GM18867 (cell line): ENCODE results near the gene ZBTB21.

ENCODE experiments used
- ATAC-seq: cut with Tn5 transposase; IDR thresholded peaks from one replicate; pipeline ENCODE4 v1.9.1; 2021; ENCODE audit warnings: mild to moderate bottlenecking, moderate library complexity; ENCODE audit not compliant: unreplicated experiment

ZBTB21 gene

GRCh38 chr21:42021371-42022090, 11.4 kb upstream of the ZBTB21 start:
- ATAC-seq: no peak

GRCh38 chr21:42019706-42020105, 9.5 kb upstream of the ZBTB21 start:
- ATAC-seq: no peak

- ATAC-seq: no peak
Observed at GRCh38 chr21:42019101-42019605, 9.0 kb upstream of the ZBTB21 start.

DNA sequence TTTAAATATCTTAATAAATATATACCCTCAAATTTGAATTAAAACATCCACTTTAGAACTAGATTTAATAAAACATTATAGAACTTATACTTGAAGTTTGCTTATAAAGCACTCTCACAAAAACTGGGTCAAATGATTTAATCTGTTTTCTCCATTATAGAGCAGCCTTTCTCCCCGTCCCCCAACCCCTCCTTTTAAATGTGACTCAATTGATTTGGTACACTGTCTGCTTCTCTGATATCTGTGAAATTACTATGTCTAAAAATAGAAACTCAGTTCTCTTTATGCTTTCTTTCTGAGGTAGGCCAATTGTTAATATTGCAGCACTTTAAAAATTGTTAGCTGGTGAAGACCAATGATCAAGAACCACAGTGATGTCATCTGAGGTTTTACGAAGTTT, 6.9 kb upstream of the ZBTB21 start:
- ATAC-seq: no peak

GRCh38 chr21:42016364-42016985, 6.3 kb upstream of the ZBTB21 start:
- no peak for ATAC-seq

DNA sequence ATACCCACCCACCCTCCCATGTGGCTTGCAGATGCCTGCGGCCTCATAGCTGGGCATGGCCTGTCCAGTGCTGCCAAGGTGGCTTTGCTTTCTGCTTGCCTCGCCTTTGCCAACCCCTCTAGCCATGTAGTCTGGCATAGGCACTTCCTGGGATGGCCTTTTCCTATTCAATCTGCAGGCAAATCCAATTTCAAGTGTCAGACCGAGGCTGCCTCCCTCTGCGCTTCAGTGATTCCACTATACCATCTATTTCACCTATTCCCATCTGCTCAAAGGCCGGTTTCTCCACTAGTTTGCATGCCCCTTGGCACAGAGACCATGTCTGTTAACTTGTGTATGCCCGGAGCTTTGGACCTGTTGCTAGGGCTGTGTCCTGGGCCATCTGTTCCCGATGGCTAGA, 3.8 kb upstream of the ZBTB21 start:
- no peak for ATAC-seq

DNA sequence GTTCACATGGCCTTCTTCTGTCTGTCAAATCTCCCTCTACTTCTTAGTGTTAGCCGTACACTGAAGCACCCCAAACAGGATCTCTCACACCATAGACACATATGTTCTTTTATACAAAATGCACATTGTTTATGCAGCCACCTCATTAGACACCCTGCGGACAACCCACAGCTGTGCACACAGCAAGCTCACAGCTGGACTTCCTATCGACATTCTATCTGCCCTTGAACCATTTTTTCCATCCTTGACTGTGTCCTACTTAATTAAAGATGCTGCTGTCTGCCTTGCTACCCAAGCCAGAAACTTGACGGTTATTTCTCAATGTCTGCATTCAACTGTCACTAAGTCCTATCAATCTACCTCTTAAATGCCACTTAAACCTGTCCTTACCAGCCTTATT, 3.2 kb upstream of the ZBTB21 start:
- no peak for ATAC-seq

GRCh38 chr21:42012763-42013329, 2.7 kb upstream of the ZBTB21 start:
- no peak for ATAC-seq

- no peak for ATAC-seq
Observed at GRCh38 chr21:42012344-42012743, 2.2 kb upstream of the ZBTB21 start.

DNA sequence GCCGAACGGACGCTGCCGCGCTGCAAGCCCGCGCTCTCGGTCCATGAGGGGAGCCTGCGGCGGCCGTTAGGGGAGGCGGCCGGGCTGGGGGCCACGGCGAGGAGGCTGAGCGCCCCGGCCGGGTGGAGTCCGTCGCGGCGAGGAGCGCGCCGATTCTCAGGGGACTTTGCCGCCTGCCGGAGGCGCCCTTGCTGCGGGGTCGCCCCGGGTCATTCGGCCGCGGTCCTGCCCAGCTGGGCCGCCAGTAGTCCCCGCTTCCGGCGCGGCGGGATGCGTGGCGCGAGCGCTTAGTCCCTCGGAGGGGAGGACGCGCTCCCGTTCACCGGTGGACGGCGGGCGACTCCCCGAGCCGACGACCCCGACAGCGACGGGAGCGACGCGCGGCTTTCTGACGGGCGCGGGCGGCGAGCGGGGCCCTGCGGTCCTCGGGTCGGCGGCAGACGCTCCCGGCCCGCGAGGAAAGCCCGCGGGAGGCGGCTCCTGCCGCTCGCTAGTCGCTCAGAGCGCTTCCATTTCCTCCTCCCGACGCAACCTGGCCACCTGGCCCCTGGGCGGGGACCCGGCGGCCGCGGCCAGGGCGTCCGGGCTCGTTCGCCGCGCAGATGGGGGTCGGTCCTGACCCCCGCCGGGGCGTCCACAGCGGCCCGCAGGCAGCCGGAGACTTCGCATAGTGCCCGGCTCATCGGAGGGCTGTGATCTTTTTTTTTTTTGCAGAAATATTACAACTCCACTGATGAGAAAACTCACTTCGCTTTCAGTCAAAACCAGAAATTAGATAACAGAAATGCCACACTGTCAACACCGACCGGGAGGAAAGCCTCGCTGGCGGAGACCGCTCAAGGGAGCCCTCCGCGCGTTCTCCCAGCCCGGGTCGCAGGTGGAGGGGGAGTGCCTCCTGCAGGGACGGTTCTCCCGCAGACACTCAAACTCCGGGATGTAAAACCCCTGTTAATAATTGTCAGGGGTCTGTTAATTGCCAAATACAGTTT, 641 bp upstream of the ZBTB21 start:
- peak; percentile 17 for ATAC-seq

DNA sequence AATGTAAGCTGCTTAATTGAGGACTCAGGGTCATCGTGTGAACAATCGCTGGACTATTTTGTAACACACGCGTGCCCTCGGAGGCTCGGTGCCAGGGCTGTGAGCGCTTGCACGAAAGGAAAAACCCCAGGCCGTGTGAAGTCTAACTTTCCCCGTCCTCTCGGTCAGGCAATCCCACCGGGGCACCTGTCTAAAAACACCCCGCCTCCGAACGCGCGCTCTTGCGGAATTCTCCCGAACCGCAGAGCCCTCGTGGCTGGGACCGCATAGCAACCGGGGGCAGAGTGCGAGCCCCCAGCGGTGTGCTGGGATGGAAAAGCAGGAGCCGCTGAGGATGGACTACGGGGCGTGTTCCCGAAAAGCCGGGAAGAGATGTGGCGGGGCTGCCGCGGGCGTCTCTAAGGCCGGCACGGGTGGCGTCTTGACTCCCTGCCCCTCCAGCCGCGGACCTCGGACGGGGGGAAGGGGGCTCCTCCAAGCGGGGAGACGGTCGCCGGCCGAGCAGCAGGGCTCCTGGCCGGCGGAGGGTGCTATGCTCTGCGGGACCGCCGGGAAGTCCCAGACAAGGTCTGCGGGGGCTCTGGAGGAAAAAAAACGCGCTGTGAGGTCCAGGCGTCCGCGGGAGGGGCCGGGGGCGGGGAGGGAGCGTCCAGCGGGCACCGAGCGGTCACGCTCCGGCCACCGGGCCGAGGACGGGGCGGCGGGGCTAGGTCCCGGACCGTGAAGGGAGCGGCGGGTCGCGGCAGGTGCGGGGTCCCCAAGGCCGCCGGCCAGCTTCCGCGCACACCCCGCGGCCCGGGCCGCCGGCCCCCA, 936 bp downstream of the ZBTB21 start:
- ATAC-seq: peak; percentile 19

GRCh38 chr21:42007356-42007940, 2.7 kb downstream of the ZBTB21 start:
- ATAC-seq: no peak

- no peak for ATAC-seq
Observed at GRCh38 chr21:42006765-42007164, 3.4 kb downstream of the ZBTB21 start.

DNA sequence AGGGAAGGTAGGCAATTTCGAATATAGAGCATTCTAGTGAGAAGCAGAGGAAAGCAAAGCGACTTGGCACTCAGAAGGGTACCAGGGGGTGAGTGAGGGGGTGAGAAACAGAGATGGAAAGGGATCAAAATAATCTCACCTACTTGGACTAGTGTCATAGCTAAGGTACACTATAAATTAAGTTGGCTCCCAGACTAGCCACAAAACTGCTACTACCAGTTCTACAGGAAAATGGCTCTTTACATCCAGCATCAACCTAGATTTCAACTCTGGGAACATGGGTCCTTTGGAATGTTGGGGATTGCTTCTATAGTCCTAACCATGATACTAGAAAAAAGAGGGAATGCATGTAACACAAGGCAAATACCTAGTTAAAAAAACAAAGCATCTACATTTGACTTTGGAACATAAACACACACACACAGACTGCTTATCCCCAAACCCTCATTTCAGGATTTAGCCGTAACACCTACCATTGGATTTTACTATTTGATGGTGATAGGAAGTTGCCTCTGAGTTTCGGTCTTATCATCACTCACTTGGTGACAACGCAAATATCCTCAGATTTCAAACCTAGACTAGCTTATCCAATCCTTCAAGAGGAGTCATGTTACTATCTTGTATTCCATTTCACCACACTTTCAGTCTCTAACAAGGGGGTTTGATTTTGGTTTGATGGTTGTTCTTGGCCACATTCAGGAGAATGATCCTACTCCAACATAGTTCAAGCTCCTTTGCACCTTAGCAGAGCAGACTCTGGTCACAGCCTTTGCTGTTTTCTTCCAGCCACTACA, 5.6 kb downstream of the ZBTB21 start:
- no peak for ATAC-seq

GRCh38 chr21:42003051-42003461, 7.1 kb downstream of the ZBTB21 start:
- no peak for ATAC-seq

GRCh38 chr21:42002421-42002958, 7.7 kb downstream of the ZBTB21 start:
- peak; percentile 81 for ATAC-seq

DNA sequence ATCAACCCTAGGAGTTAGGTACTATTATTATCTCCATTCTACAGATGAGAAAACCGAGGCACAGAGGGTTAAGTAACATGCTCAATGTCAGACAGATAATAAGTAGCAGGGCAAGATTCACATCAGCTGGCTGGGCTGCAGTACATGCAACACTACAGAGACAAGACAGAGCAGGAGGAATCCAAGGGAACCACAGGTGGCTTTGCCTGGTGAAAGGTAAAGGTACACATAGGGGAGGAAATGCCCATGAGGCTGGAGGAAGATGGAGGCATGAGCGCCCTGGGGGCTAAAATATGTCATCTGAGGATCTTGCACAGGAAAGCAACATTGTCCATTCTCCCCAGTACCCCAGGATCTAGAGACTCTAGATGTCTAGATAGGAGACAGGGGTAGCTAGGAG, 8.4 kb downstream of the ZBTB21 start:
- no peak for ATAC-seq

DNA sequence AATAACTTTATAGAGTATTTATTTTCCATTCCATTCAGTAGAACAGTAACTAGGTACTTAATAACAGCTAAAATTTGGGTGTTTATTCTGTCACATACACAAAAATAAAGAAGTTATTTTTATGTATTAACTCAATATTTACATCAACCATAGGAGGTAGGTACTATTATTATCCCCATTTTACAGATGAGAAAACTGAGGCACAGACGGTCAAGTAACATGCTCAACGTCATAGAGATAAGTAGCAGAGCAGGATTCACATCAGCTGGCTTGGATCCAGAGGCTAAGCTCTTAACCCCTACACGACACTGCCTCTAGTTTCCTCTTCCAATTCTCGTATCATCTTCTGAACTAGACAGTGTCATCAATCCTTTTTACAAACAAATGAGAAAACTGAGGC, 9.3 kb downstream of the ZBTB21 start:
- no peak for ATAC-seq

- no peak for ATAC-seq
Observed at GRCh38 chr21:41997657-41998056, 12.5 kb downstream of the ZBTB21 start.
